ENCODE data around the gene CALML5.

The CALML5 gene

GRCh38 chr10:5456563-5456962, 42.8 kb downstream of the CALML5 start:
- ATAC-seq (ENCODE audit: insufficient read depth, low read depth): no peak
- Histone ChIP-seq H4K20me1 (ENCODE audit: insufficient read depth, low read length) (no peaks in the 10 kb centered on the region; the same call in 1 of the 2 replicates), H3K4me2 (ENCODE audit: insufficient read depth, low read length) (no peak overlapping the region), H3K4me1 (ENCODE audit: insufficient read depth, low read length) (no peaks in the 10 kb centered on the region), H3K4me3 (ENCODE audit: low read depth in 1 of 2, low read length in 2 of 2) (no peak overlapping the region), H3K9ac (ENCODE audit: low read depth, low read length) (no peak overlapping the region), H3K79me2 (ENCODE audit: insufficient read depth, low read length) (no peaks in the 10 kb centered on the region), H3K27me3 (ENCODE audit: insufficient read depth, low read length, poor library complexity) (no peaks in the 10 kb centered on the region), H3K27ac (ENCODE audit: low read length) (no peak overlapping the region), H3K9me3 (ENCODE audit: insufficient read depth, low read length, severe bottlenecking) (no peaks in the 10 kb centered on the region), H3K36me3 (ENCODE audit: insufficient read depth, low read length) (peaks cover 85% of the 10 kb centered on the region), H2AFZ (ENCODE audit: low read depth, low read length) (no peak overlapping the region)
- no peak for DNase-seq
- TF ChIP-seq, protein P1, sequence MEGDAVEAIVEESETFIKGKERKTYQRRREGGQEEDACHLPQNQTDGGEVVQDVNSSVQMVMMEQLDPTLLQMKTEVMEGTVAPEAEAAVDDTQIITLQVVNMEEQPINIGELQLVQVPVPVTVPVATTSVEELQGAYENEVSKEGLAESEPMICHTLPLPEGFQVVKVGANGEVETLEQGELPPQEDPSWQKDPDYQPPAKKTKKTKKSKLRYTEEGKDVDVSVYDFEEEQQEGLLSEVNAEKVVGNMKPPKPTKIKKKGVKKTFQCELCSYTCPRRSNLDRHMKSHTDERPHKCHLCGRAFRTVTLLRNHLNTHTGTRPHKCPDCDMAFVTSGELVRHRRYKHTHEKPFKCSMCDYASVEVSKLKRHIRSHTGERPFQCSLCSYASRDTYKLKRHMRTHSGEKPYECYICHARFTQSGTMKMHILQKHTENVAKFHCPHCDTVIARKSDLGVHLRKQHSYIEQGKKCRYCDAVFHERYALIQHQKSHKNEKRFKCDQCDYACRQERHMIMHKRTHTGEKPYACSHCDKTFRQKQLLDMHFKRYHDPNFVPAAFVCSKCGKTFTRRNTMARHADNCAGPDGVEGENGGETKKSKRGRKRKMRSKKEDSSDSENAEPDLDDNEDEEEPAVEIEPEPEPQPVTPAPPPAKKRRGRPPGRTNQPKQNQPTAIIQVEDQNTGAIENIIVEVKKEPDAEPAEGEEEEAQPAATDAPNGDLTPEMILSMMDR (IDR thresholded peaks at IDR 0.05; ENCODE audit: borderline replicate concordance, extremely low read depth, low read length, poor library complexity, severe bottlenecking): no peak
- no peak for TF ChIP-seq EZH2 (IDR thresholded peaks at IDR 0.05; ENCODE audit: borderline replicate concordance, low read depth, low read length, severe bottlenecking)

DNA sequence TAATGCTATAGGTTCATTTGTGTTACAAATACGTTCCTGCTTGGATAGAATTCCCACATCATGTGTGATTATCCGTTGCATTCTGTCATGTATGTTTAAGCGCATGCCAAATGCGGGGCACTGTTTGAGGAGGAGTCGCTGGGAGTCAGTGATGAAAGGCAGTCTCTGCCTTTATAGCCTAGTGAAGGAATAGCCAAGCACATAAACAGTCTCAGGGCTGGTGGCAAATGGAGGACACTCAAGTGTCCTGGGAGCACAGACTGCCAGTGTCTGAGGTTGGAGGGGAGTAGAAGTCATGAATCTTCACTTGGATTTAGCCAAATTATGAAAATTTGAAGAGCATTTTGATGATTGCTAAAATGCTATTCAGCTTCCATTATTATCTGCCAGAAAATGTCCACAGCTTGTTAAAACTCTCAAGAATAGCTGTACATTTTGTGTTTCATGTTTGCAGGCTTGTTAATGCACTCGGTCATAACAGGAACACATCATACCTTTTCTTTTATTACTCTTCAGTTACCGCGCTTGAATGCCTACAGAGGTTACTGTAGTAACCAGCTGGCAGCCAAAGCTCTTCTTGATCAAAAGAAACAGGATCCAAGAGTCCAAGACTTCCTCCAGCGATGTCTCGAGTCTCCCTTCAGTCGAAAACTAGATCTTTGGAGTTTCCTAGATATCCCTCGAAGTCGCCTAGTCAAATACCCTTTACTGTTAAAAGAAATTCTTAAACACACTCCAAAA, 45.5 kb downstream of the CALML5 start:
- DNase-seq (no peak), ATAC-seq (ENCODE audit: insufficient read depth, low read depth) (no peak)
- Histone ChIP-seq H3K27me3 (ENCODE audit: insufficient read depth, low read length, poor library complexity) (no peaks in the 10 kb centered on the region), H3K9me3 (ENCODE audit: insufficient read depth, low read length, severe bottlenecking) (no peaks in the 10 kb centered on the region), H3K4me3 (ENCODE audit: low read depth in 1 of 2, low read length in 2 of 2) (no peak overlapping the region), H3K79me2 (ENCODE audit: insufficient read depth, low read length) (peaks cover 11% of the 10 kb centered on the region), H4K20me1 (ENCODE audit: insufficient read depth, low read length) (no peaks in the 10 kb centered on the region; the same call in 1 of the 2 replicates), H3K27ac (ENCODE audit: low read length) (no peak overlapping the region), H3K9ac (ENCODE audit: low read depth, low read length) (no peak overlapping the region), H2AFZ (ENCODE audit: low read depth, low read length) (no peak overlapping the region), H3K36me3 (ENCODE audit: insufficient read depth, low read length) (peaks cover 65% of the 10 kb centered on the region), H3K4me2 (ENCODE audit: insufficient read depth, low read length) (no peak overlapping the region), H3K4me1 (ENCODE audit: insufficient read depth, low read length) (no peaks in the 10 kb centered on the region)
- no peak for TF ChIP-seq EZH2 (IDR thresholded peaks at IDR 0.05; ENCODE audit: borderline replicate concordance, low read depth, low read length, severe bottlenecking)
- TF ChIP-seq, protein P1 (IDR thresholded peaks at IDR 0.05; ENCODE audit: borderline replicate concordance, extremely low read depth, low read length, poor library complexity, severe bottlenecking): no peak

- Histone ChIP-seq H3K27ac (ENCODE audit: low read length) (no peak overlapping the region), H3K9ac (ENCODE audit: low read depth, low read length) (no peak overlapping the region), H3K36me3 (ENCODE audit: insufficient read depth, low read length) (peaks cover 37% of the 10 kb centered on the region), H3K4me2 (ENCODE audit: insufficient read depth, low read length) (no peak overlapping the region), H3K79me2 (ENCODE audit: insufficient read depth, low read length) (peaks cover 20% of the 10 kb centered on the region), H2AFZ (ENCODE audit: low read depth, low read length) (no peak overlapping the region), H3K27me3 (ENCODE audit: insufficient read depth, low read length, poor library complexity) (no peaks in the 10 kb centered on the region), H3K4me3 (ENCODE audit: low read depth in 1 of 2, low read length in 2 of 2) (no peak overlapping the region), H4K20me1 (ENCODE audit: insufficient read depth, low read length) (peaks cover 12% of the 10 kb centered on the region), H3K9me3 (ENCODE audit: insufficient read depth, low read length, severe bottlenecking) (no peaks in the 10 kb centered on the region), H3K4me1 (ENCODE audit: insufficient read depth, low read length) (peaks cover 24% of the 10 kb centered on the region)
- DNase-seq: no peak
- TF ChIP-seq, protein P1 (IDR thresholded peaks at IDR 0.05; ENCODE audit: borderline replicate concordance, extremely low read depth, low read length, poor library complexity, severe bottlenecking): no peak
- TF ChIP-seq EZH2 (IDR thresholded peaks at IDR 0.05; ENCODE audit: borderline replicate concordance, low read depth, low read length, severe bottlenecking): no peak
- no peak for ATAC-seq (ENCODE audit: insufficient read depth, low read depth)
These were observed 48.6 kb downstream of the CALML5 start for GRCh38 chr10:5450605-5451384.

Data from DND-41 (cell line).